ENCODE data around the gene PITPNC1.
"Not testable (repeated sequence)": the region's sequence is repeated elsewhere in the genome, so short reads cannot be mapped to it uniquely, and the experiment has no call there.

Gene PITPNC1

DNA sequence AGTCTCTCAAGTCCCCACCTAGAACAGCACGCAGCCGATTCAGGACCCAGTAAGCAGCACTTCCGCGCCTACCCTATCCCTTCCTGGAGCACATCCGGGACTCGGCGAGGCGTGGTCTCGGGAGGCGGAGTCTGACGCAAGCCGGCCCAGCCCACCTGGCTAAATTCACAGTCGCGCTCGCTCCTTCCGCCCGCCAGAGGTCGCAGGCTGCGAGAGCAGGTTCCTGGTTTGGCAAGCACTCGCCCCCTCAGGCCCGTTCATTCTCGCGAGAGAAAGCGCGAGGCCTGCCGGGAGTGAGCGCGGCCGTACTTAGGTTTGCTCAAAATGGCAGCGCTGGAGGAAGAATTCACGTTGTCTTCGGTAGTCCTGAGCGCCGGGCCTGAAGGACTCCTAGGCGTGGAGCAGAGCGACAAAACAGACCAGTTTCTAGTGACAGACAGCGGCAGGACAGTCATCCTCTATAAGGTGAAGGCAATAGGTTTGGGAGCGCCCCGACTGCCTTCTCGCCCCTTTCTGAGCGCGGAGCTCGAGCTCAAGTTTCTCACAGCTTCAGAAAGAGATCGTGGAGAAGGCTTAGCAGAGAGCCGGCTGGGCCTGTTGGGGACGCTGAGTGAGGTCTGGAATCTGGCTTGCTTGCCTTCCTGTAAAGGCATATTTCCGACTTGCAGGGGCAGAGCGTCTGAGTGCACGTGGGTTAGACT is 340.7 kb downstream of the PITPNC1 start, which contains the start of gene NOL11:
TSS of gene NOL11 (plus strand) at position 313 of the 701 bp plus-strand sequence. CDS start at position 325, 12 bp downstream.
- in situ Hi-C loops (cut with MboI; ENCODE audit: low sequenced_read_pairs, unreplicated experiment), result no loop called here
- peak; percentile 98 for DNase-seq (ENCODE audit: low spot score)
- TF ChIP-seq CTCF (IDR thresholded peaks at IDR 0.05; ENCODE audit: borderline replicate concordance, control extremely low read depth, extremely low read depth, insufficient read depth, missing control alignments), result peak; percentile 93

- in situ Hi-C loops (cut with MboI; ENCODE audit: low sequenced_read_pairs, unreplicated experiment), result no loop called here
- no peak for TF ChIP-seq CTCF (IDR thresholded peaks at IDR 0.05; ENCODE audit: borderline replicate concordance, control extremely low read depth, extremely low read depth, insufficient read depth, missing control alignments)
Observed at GRCh38 chr17:67718325-67718941, 341.4 kb downstream of the PITPNC1 start.

DNA sequence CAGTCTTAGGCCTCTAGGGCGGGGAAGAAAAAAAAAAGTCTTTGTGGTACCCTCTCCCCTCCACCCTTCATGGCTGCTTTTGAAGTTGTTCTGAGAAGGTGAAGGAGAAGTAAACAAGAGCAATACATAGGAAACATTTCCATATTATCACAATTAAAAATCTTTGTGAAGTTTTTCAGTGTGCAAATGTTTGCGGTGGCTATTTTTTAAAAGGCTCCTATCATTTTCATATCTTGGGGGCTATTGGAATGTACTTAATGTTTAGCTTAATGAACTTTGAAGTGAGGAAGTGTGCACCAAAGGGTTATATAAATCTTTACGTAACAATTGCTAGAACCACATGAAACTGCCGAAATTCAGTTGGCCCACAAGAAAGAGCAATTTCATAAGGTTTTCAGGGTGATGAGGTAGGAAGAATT is 348.3 kb downstream of the PITPNC1 start:
- no peak for DNase-seq (ENCODE audit: low spot score)
- no peak for TF ChIP-seq CTCF (IDR thresholded peaks at IDR 0.05; ENCODE audit: borderline replicate concordance, control extremely low read depth, extremely low read depth, insufficient read depth, missing control alignments)
- in situ Hi-C loops (cut with MboI; ENCODE audit: low sequenced_read_pairs, unreplicated experiment), result no loop called here

More at GRCh38 chr17:67718325-67718941, 341.4 kb downstream of the PITPNC1 start:
- peak; percentile 51 for DNase-seq (ENCODE audit: low spot score)

DNA sequence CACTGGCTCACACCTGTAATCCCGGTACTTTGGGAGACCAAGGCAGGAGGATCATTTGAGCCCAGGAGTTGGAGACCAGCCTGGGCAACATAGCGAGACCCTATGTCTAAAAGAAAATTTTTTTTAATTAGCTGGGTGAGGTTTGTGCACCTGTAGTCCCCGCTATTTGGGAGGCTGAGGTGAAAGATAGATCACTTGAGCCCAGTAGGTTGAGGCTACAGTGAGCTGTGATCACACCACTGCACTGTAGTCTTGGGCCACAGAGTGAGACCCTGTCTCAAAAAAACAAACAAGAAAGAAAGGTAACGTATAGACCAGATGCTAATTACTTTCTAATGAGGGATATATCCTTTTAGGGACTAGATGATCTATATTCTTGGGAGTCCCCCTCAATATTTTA is 348.7 kb downstream of the PITPNC1 start:
- no peak for DNase-seq (ENCODE audit: low spot score)
- TF ChIP-seq CTCF (IDR thresholded peaks at IDR 0.05; ENCODE audit: borderline replicate concordance, control extremely low read depth, extremely low read depth, insufficient read depth, missing control alignments), result no peak
- in situ Hi-C loops (cut with MboI; ENCODE audit: low sequenced_read_pairs, unreplicated experiment), result no loop called here

DNA sequence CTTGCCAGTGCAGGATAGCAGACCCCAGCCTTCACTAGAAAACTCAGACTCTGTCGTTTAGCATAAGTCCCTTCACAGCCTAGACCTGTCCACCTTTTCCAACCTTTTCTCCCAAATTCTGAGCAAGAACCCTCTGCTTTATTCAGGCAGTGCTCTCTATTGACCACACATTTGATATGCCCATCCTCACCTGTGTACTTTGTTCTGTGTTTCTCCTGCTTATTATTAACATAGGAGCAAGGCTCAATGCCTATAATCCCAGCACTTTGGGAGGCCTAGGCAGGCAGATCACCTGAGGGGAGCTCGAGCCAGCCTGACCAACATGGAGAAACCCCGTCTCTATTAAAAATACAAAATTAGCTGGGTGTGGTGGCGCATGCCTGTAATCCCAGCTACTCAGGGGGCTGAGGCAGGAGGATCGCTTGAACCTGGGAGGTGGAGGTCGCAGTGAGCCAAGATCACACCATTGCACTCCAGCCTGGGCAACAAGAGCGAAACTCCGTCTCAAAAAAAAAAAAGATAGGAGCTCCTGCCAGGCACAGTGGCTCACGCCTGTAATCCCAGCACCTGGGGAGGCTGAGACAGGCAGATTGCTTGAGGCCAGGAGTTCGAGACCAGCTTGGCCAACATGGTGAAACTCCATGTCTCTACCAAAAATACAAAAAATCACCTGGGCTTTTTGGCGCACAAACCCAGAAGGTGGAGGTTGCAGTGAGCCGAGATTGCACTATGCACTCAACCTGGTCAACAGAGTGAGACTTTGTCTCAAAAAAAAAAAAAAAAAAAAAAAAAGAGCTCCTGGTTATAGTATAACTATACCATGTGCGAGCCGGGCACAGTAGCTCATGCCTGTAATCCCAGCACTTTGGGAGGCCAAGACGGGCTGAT is 350.3 kb downstream of the PITPNC1 start:
- in situ Hi-C loops (cut with MboI; ENCODE audit: low sequenced_read_pairs, unreplicated experiment); DNase-seq (ENCODE audit: low spot score): not testable (repeated sequence)

- in situ Hi-C loops (cut with MboI; ENCODE audit: low sequenced_read_pairs, unreplicated experiment), result no loop called here
- no peak for TF ChIP-seq CTCF (IDR thresholded peaks at IDR 0.05; ENCODE audit: borderline replicate concordance, control extremely low read depth, extremely low read depth, insufficient read depth, missing control alignments)
- no peak for DNase-seq (ENCODE audit: low spot score)
Observed at GRCh38 chr17:67729903-67730302, 352.8 kb downstream of the PITPNC1 start.
